Hepatic stellate cell (primary cell): Measurements from ENCODE around the gene CCR7.

Experiments used
- DNase-seq: peaks from one replicate; pipeline ENCODE4 v3.0.0; 2011; ENCODE audit warnings: low spot score

CCR7 gene

DNA sequence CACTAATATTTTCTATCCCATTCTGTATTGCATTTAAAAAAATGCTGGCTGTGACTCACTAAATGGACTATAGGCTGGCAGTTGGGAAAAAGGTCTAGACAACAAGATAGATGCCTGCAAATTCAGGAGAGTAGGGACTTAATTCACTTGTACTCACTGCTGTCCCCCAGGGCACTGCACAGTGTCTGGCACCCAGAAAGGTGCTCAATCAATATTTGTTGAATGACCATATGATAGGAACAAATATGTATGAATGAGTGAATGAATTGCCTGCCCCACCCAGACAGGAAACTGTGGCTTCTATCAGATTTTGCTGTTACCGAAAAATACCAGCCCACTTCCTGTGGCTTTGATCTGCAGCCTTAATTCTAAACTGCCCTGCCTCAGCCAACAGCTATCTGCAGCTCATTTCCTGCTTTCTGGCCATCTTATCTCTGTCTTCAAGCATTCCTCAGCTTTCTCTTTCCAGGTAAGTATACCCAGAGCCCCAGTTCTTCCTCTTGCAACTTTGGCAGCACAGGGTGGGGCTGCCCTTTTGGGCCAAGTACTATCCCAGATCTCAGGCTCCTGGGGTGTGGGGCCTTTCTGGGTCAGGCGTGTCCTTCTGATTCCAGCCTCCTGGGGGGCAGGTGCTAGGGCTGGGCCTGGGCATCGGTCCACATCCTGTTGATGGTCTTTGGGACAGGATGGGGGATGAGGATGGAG lies 48.5 kb downstream of the CCR7 start:
- DNase-seq = peak; percentile 53

DNA sequence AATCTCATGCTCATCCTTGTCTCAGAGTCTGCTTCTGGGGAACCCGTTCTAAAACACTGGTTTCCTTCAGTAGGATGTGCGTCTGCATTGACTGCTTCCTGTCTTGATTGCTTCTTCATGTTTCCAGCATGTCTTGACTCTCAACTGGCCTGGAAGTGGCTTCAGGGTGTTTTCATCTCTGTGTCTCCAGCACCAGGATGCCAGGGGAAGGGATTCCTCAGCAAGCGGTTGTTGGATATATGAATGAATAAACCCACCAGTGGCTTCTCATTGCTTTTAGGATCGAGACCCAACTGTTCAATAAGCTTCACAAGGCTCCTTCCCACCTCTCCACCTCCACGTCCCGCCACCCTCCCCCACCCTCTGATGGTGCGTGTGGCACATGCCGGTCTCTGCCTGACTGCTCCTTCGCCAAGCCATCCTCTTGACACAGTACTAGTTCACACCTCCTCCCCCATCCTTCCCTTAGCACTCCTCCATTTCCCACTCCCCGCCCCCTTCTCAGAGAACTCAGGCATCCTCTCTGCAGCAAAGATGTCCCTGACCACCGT lies 49.7 kb downstream of the CCR7 start:
- DNase-seq = no peak

DNA sequence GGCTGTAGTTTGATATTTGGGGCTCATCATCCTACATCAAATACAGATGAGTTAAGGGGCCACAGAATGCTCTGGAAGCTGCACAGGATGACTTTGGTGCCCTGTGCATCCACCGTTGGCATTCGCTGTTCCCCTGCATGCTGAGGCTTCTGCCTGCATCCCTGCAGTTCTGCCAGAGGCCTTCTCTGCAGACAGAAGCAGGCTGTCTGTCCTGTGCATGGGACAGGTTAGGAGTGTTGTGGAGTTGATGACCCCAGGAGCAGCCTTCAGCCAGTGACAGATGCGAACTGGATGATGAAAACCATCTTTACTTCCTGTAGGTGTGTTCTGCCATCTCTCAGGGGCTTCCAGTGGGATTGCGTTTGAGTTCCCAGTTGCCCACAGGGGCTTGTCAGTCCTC lies 50.3 kb downstream of the CCR7 start:
- DNase-seq = no peak

DNA sequence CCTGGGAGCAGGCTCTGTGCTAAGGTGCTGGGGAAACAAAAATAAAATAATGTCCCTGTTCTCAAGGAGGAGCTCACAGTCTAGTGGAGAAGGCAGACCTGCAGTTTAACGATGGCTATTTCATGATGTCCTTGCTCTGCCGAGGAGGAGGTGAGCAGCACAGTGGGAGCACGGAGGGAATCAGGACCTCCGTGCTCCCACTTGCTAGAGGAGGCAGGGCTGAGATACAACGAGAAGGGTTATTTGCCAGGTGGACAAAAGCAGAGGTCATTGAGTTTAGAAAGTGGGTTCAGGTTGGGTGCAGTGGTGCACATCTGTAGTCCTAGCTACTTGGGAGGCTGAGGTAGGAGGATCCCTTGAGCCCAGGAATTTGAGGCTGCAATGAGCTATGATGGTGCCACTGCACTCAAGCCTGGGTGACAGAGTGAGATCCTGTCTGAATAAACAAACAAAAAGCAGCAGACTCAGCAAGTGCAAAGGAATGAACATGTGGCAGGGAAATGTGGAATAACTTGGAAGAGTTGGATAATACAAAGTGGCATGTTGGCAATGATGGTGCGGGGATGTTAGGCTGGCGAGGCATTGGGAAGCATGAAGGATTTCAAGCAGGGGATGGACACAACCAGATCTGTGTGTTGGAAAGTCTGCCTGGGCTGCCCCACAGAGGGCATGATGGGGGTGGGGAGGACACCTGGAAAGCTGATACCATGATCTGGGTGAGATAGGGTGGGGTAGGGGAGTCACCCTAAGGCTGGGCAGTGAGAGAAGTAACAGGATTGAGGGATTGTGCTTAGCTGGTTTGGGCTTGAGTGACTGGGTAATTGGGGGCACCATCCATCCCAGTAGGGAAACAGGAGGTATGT lies 51.0 kb downstream of the CCR7 start:
- DNase-seq = no peak

DNA sequence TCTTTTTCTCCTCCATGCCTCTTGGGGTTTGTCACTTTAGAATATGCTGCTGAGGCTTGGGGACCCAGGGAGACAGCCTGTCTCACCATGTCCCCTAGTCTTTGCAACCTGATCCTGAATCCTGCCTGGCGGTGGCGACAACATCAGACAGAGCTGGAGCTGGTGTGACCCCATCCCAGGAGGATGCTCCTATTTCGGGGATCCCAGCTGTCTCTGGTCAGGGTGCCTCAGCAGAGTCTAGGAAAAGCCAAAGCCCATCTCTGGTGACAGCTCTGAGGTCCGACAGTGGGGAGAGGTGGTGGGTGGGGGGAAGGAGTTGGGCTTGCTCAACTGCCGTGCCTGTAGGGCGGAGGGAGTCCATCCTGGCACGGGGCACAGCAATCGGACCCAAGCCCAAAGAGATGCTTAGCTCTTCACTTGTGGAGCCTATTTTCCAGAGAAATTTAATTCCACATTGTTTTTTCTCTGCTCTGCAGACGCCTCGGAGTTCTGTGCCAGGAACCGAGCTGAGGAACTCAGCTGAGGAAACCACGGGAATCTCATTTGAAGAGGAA lies 53.5 kb downstream of the CCR7 start:
- no peak for DNase-seq

DNA sequence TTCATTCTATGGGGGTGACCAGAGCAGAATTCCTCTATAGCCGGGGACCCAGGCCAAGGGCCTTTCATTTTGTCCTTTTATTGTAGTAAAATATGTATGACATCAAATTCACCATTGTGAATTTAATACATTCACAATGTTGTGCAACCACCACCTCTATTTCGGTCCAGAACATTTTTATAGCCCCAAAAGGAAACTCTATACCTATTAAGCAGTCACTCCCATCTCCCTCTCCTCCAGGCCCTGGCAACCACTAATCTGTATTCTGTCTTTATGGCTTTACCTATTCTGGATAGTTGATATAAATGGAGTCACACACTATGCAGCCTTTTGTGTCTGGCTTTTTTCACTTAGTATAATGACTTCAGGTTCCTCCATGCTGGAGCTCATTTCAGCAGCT lies 54.1 kb downstream of the CCR7 start:
- DNase-seq = no peak

DNA sequence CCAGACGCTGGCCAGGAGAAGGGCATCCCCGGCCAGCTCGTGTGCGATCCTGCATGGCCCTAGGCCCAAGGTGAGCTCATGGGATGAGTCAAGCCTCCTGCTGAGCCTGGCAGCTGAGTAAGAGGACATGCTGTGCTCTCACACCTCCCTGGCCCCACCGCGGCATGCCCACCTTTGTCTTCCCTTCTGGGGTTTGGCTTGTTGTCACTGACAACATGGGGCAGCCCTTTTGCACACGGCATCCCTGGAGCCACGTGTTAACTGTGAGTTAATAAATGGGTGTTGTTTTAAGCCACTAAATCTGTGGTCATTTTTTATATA lies 55.0 kb downstream of the CCR7 start:
- no peak for DNase-seq

DNA sequence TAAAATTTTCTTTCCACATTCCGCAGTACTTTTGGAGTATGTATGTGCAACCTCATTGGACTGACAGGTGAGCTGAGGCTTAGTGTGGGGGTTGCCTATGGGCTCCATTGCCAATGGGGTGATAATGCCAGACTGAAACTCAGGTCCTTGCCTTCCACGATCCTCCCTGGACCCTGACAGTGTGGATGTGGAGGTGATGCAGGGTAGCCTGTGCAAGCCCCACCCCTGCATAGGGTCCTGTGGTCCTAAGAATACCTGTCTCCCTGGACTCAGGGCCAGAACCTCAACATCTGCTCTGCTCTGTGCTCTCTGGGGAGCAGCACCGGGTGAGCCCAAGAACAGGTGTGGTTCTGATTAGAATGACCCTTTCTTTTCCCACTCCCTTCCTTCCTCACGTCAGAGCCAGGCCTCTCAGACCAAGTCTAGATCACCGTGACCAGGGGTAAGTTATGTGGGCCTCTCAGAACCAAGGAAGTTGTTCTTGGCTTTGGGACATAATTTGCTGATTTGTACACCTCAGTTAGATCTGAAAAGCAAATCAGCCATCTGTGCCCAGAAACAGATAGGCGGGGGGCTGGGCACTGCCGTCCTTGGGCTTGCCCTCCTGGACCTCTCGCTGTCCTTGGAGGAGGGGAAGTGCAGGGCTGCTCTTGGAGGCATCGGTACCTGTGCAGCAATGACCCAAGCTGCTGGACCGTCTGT lies 55.5 kb downstream of the CCR7 start:
- DNase-seq = no peak

DNA sequence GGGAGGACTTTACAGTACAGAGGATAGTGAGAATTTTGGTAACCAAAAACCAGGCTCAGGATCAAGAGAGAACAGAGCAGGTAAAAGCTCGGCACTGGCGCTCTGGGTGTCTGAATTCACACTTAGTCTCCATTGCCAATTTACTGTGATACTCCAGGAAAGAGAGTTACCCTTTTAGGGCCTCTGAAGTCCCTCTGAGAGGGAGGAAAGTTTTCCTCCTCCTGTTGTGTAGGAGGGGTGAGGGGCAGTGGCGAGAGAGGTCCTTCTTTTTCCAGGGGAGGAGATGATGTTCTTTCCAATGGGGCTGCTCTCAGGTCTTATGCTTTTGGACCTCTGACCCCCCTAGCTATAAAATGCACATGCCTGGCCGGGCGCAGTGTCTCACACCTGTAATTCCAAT lies 58.5 kb downstream of the CCR7 start:
- no peak for DNase-seq
